ENCODE data around the gene ACTN4. TPM values are rescaled to one million over a fixed set of nuclear protein-coding genes. Genes with fewer than 3 reads are reported as not detected.

The ACTN4 gene
- total and polyA plus RNA-seq, 10 of the 15 experiments (the other 5 are each of a cell fraction or from before 2014, with no cell fraction given), result 2.4 to 293 (median 72.5) TPM

- TF ChIP-seq ZNF384 (IDR thresholded peaks at IDR 0.05; ENCODE audit: borderline replicate concordance, low read depth, low read length) (no peak), TBL1XR1 (IDR thresholded peaks at IDR 0.05; ENCODE audit: low read depth, low read length) (no peak), FOXK2 (IDR thresholded peaks at IDR 0.05) (no peak)
Observed at GRCh38 chr19:38780443-38780842, 133.0 kb downstream of the ACTN4 start (continued).

GRCh38 chr19:38781058-38781457, 133.6 kb downstream of the ACTN4 start:
- DNase-seq (ENCODE audit: low read depth, low spot score) (no peak), FAIRE-seq (no peak), ATAC-seq (no peak)
- Histone ChIP-seq H3K27me3 (replicated peaks in 1 of 2; ENCODE audit: control insufficient read depth in 2 of 2, insufficient read depth in 2 of 2, low read length in 1 of 2) (no peaks in the 10 kb centered on the region; a peak in 1 of 4 replicates), H3K27ac (ENCODE audit: control insufficient read depth, insufficient read depth) (no peak overlapping the region), H3K9me3 (replicated peaks; ENCODE audit: control insufficient read depth, insufficient read depth, low read length) (no peaks in the 10 kb centered on the region), H3K4me2 (ENCODE audit: control insufficient read depth, insufficient read depth) (no peak overlapping the region), H3K4me3 (no peak overlapping the region), H4K20me1 (ENCODE audit: control insufficient read depth, insufficient read depth) (no peaks in the 10 kb centered on the region), H3K4me1 (ENCODE audit: control insufficient read depth, insufficient read depth, low read length) (no peaks in the 10 kb centered on the region), H3K79me2 (ENCODE audit: control insufficient read depth, insufficient read depth, low read length) (no peaks in the 10 kb centered on the region), H3K9ac (ENCODE audit: control insufficient read depth, insufficient read depth, low read length) (no peak overlapping the region), H2AFZ (ENCODE audit: control insufficient read depth, low read depth, low read length) (no peak overlapping the region), H3K36me3 (ENCODE audit: control insufficient read depth in 2 of 2, insufficient read depth in 2 of 2, low read length in 1 of 2) (no peaks in the 10 kb centered on the region)
- in situ Hi-C loops (cut with MboI) (no loop called here), intact Hi-C loops (cut with micrococcal nuclease; ENCODE audit: unreplicated experiment) (loop anchor here (10.0 kb wide), 1 partner anchor 104 kb away; no protein-coding TSS in a partner anchor)
- TF ChIP-seq IKZF1 (conservative IDR thresholded peaks at IDR 0.05) (no peak), RCOR1 (conservative IDR thresholded peaks at IDR 0.05; ENCODE audit: low read depth, low read length) (no peak)
- ChIA-PET SMC1A (ENCODE audit: uncharacterized antibody, unreplicated experiment) (no interaction called here), POLR2A (no interaction called here), CTCF (no interaction called here), RAD21 (ENCODE audit: unreplicated experiment) (no interaction called here)
- no TSS peak for BruUV-seq (replicated peaks)
- 60% methylated on average over 7 of the region's 7 CpGs for WGBS (ENCODE audit: insufficient coverage, insufficient replicate concordance, low lambda C conversion rate, missing lambda C conversion rate)

Other genes starting within 250 kb of the ACTN4 start
Only the 7 nearest of the 12 such genes appear.
- 107 and 123 TPM in 2 replicates for gene MAP4K1, start 29.7 kb upstream of the ACTN4 start, total RNA-seq (2014; rRNA removed)
- 58.1 and 72.6 TPM in 2 replicates for gene MAP4K1, start 29.7 kb upstream of the ACTN4 start, total RNA-seq (2014; rRNA removed; fragmentation: Illumina TruSeq; extraction: Trizol)
- gene MAP4K1, start 29.7 kb upstream of the ACTN4 start, total RNA-seq (2021), result 294 and 306 TPM in 2 replicates
- gene MAP4K1, start 29.7 kb upstream of the ACTN4 start, polyA plus RNA-seq (2011; rRNA removed), result 95.5 and 243 TPM in 2 replicates
- 122 and 157 TPM in 2 replicates for gene MAP4K1, start 29.7 kb upstream of the ACTN4 start, polyA plus RNA-seq (2014; fragmentation: Illumina TruSeq; extraction: Trizol)
- 10 to 100 TPM; 39.2 to 92.6 TPM for gene MAP4K1, start 29.7 kb upstream of the ACTN4 start, polyA plus RNA-seq (2014; fragmentation: Nextera tagmentation; extraction: Ambion mirVana)
- 117 and 145 TPM in 2 replicates for gene MAP4K1, start 29.7 kb upstream of the ACTN4 start, polyA plus RNA-seq (2014; rRNA removed)
- 100 to 1,000 TPM; 220 to 263 TPM for gene MAP4K1, start 29.7 kb upstream of the ACTN4 start, polyA plus RNA-seq (2016; fragmentation: Nextera tagmentation; extraction: Ambion mirVana)
- gene EIF3K, start 28.5 kb upstream of the ACTN4 start, total RNA-seq (2014; rRNA removed), result 454 and 468 TPM in 2 replicates
- 344 and 358 TPM in 2 replicates for gene EIF3K, start 28.5 kb upstream of the ACTN4 start, total RNA-seq (2014; rRNA removed; fragmentation: Illumina TruSeq; extraction: Trizol)
- gene EIF3K, start 28.5 kb upstream of the ACTN4 start, total RNA-seq (2021), result 378 and 384 TPM in 2 replicates
- 156 and 330 TPM in 2 replicates for gene EIF3K, start 28.5 kb upstream of the ACTN4 start, polyA plus RNA-seq (2011; rRNA removed)
- gene EIF3K, start 28.5 kb upstream of the ACTN4 start, polyA plus RNA-seq (2014; fragmentation: Illumina TruSeq; extraction: Trizol), result 862 and 927 TPM in 2 replicates
- 100 to 1,000 TPM; 715 to 863 TPM for gene EIF3K, start 28.5 kb upstream of the ACTN4 start, polyA plus RNA-seq (2014; fragmentation: Nextera tagmentation; extraction: Ambion mirVana)
- gene EIF3K, start 28.5 kb upstream of the ACTN4 start, polyA plus RNA-seq (2014; rRNA removed), result 515 and 596 TPM in 2 replicates
- 100 to 1,000 TPM; 393 to 403 TPM for gene EIF3K, start 28.5 kb upstream of the ACTN4 start, polyA plus RNA-seq (2016; fragmentation: Nextera tagmentation; extraction: Ambion mirVana)
- 2.8 and 4.1 TPM in 2 replicates for gene CAPN12, start 96.8 kb downstream of the ACTN4 start, total RNA-seq (2014; rRNA removed)
- gene CAPN12, start 96.8 kb downstream of the ACTN4 start, total RNA-seq (2014; rRNA removed; fragmentation: Illumina TruSeq; extraction: Trizol), result 1.5 and 1.7 TPM in 2 replicates
- 3.0 and 5.1 TPM in 2 replicates for gene CAPN12, start 96.8 kb downstream of the ACTN4 start, total RNA-seq (2021)
- gene CAPN12, start 96.8 kb downstream of the ACTN4 start, polyA plus RNA-seq (2011; rRNA removed), result 1.7 and 2.0 TPM in 2 replicates
- 2.7 and 3.1 TPM in 2 replicates for gene CAPN12, start 96.8 kb downstream of the ACTN4 start, polyA plus RNA-seq (2014; fragmentation: Illumina TruSeq; extraction: Trizol)
- 1 to 10 TPM; 1.2 to 2.0 TPM for gene CAPN12, start 96.8 kb downstream of the ACTN4 start, polyA plus RNA-seq (2014; fragmentation: Nextera tagmentation; extraction: Ambion mirVana)
- 4.6 and 7.3 TPM in 2 replicates for gene CAPN12, start 96.8 kb downstream of the ACTN4 start, polyA plus RNA-seq (2014; rRNA removed)
- gene CAPN12, start 96.8 kb downstream of the ACTN4 start, polyA plus RNA-seq (2016; fragmentation: Nextera tagmentation; extraction: Ambion mirVana), result 1 to 10 TPM in 1 of 2 experiments, under 1 TPM in 1; 0.64 to 1.9 TPM
- gene LGALS7, start 125.9 kb downstream of the ACTN4 start, total RNA-seq (2014; rRNA removed), result not detected in 2 replicates
- not detected in 2 replicates for gene LGALS7, start 125.9 kb downstream of the ACTN4 start, total RNA-seq (2014; rRNA removed; fragmentation: Illumina TruSeq; extraction: Trizol)
- gene LGALS7, start 125.9 kb downstream of the ACTN4 start, total RNA-seq (2021), result not detected in 2 replicates
- gene LGALS7, start 125.9 kb downstream of the ACTN4 start, polyA plus RNA-seq (2011; rRNA removed), result 0.19 TPM in 1 of 2 replicates, not detected in the other
- gene LGALS7, start 125.9 kb downstream of the ACTN4 start, polyA plus RNA-seq (2014; fragmentation: Illumina TruSeq; extraction: Trizol), result not detected in 2 replicates
- gene LGALS7, start 125.9 kb downstream of the ACTN4 start, polyA plus RNA-seq (2014; fragmentation: Nextera tagmentation; extraction: Ambion mirVana), result not detected
- gene LGALS7, start 125.9 kb downstream of the ACTN4 start, polyA plus RNA-seq (2014; rRNA removed), result not detected in 2 replicates
- gene LGALS7, start 125.9 kb downstream of the ACTN4 start, polyA plus RNA-seq (2016; fragmentation: Nextera tagmentation; extraction: Ambion mirVana), result not detected
- not detected in 2 replicates for gene LGALS7B, start 141.6 kb downstream of the ACTN4 start, total RNA-seq (2014; rRNA removed)
- not detected in 2 replicates for gene LGALS7B, start 141.6 kb downstream of the ACTN4 start, total RNA-seq (2014; rRNA removed; fragmentation: Illumina TruSeq; extraction: Trizol)
- gene LGALS7B, start 141.6 kb downstream of the ACTN4 start, total RNA-seq (2021), result not detected in 2 replicates
- gene LGALS7B, start 141.6 kb downstream of the ACTN4 start, polyA plus RNA-seq (2011; rRNA removed), result not detected in 2 replicates
- not detected in 2 replicates for gene LGALS7B, start 141.6 kb downstream of the ACTN4 start, polyA plus RNA-seq (2014; fragmentation: Illumina TruSeq; extraction: Trizol)
- not detected for gene LGALS7B, start 141.6 kb downstream of the ACTN4 start, polyA plus RNA-seq (2014; fragmentation: Nextera tagmentation; extraction: Ambion mirVana)
- gene LGALS7B, start 141.6 kb downstream of the ACTN4 start, polyA plus RNA-seq (2014; rRNA removed), result not detected in 2 replicates
- gene LGALS7B, start 141.6 kb downstream of the ACTN4 start, polyA plus RNA-seq (2016; fragmentation: Nextera tagmentation; extraction: Ambion mirVana), result not detected
- 0.44 TPM in 1 of 2 replicates, not detected in the other for gene LGALS4, start 165.3 kb downstream of the ACTN4 start, total RNA-seq (2014; rRNA removed)
- not detected in 2 replicates for gene LGALS4, start 165.3 kb downstream of the ACTN4 start, total RNA-seq (2014; rRNA removed; fragmentation: Illumina TruSeq; extraction: Trizol)
- gene LGALS4, start 165.3 kb downstream of the ACTN4 start, total RNA-seq (2021), result 2.1 and 2.7 TPM in 2 replicates
- 0.27 and 0.35 TPM in 2 replicates for gene LGALS4, start 165.3 kb downstream of the ACTN4 start, polyA plus RNA-seq (2011; rRNA removed)
- 0.24 TPM in 1 of 2 replicates, not detected in the other for gene LGALS4, start 165.3 kb downstream of the ACTN4 start, polyA plus RNA-seq (2014; fragmentation: Illumina TruSeq; extraction: Trizol)
- under 1 TPM in 1 of 2 experiments, not detected in 1; 0.15 TPM for gene LGALS4, start 165.3 kb downstream of the ACTN4 start, polyA plus RNA-seq (2014; fragmentation: Nextera tagmentation; extraction: Ambion mirVana)
- 0.06 and 0.13 TPM in 2 replicates for gene LGALS4, start 165.3 kb downstream of the ACTN4 start, polyA plus RNA-seq (2014; rRNA removed)
- gene LGALS4, start 165.3 kb downstream of the ACTN4 start, polyA plus RNA-seq (2016; fragmentation: Nextera tagmentation; extraction: Ambion mirVana), result under 1 TPM in 1 of 2 experiments, not detected in 1; 0.28 TPM
- 92.4 and 121 TPM in 2 replicates for gene ECH1, start 184.1 kb downstream of the ACTN4 start, total RNA-seq (2014; rRNA removed)
- 135 and 138 TPM in 2 replicates for gene ECH1, start 184.1 kb downstream of the ACTN4 start, total RNA-seq (2014; rRNA removed; fragmentation: Illumina TruSeq; extraction: Trizol)
- gene ECH1, start 184.1 kb downstream of the ACTN4 start, total RNA-seq (2021), result 164 and 165 TPM in 2 replicates
- gene ECH1, start 184.1 kb downstream of the ACTN4 start, polyA plus RNA-seq (2011; rRNA removed), result 114 and 139 TPM in 2 replicates
- 147 and 214 TPM in 2 replicates for gene ECH1, start 184.1 kb downstream of the ACTN4 start, polyA plus RNA-seq (2014; fragmentation: Illumina TruSeq; extraction: Trizol)
- gene ECH1, start 184.1 kb downstream of the ACTN4 start, polyA plus RNA-seq (2014; fragmentation: Nextera tagmentation; extraction: Ambion mirVana), result 100 to 1,000 TPM; 104 to 109 TPM
- gene ECH1, start 184.1 kb downstream of the ACTN4 start, polyA plus RNA-seq (2014; rRNA removed), result 284 and 385 TPM in 2 replicates
- gene ECH1, start 184.1 kb downstream of the ACTN4 start, polyA plus RNA-seq (2016; fragmentation: Nextera tagmentation; extraction: Ambion mirVana), result 100 to 1,000 TPM; 248 to 270 TPM

Data from GM12878 (cell line).